Activated CD8-positive, alpha-beta T cell treated with anti-CD3 and anti-CD28 coated beads for 36 hours (primary cell): ENCODE results near the gene SEC61B. TPM values are rescaled to one million over a fixed set of nuclear protein-coding genes. Genes with fewer than 3 reads are reported as not detected.

Experiments
- ATAC-seq: fragments of 200-7000 bp; cut with Tn5 transposase; one replicate; pipeline ENCODE4 v1.10.0; 2021; ENCODE audit warnings: mild to moderate bottlenecking, moderate library complexity
- CTCF ChIA-PET: fragments of 350-600 bp; sonication (Branson Sonifier 250); formaldehyde crosslinking; loops from one replicate; lab custom pipeline; 2021; ENCODE audit warnings: antibody characterized with exemption; lab: Charles Lee
- POLR2A ChIA-PET: fragments of 350-600 bp; sonication (Branson Sonifier 250); formaldehyde crosslinking; loops from one replicate; lab custom pipeline; 2021; ENCODE audit warnings: antibody characterized with exemption; lab: Charles Lee
- DNase-seq: peaks from one replicate; pipeline ENCODE4 v3.0.0-alpha.2; 2020
- H3K27ac Mint-ChIP-seq: one replicate; pipeline ENCODE4 v1.8.0; 2021; ENCODE audit warnings: mild to moderate bottlenecking, mixed read lengths
- H3K27me3 Mint-ChIP-seq: one replicate; pipeline ENCODE4 v1.8.0; 2021; ENCODE audit warnings: mixed read lengths
- H3K36me3 Mint-ChIP-seq: one replicate; pipeline ENCODE4 v1.8.0; 2021; ENCODE audit warnings: low read depth, mixed read lengths
- H3K4me1 Mint-ChIP-seq: one replicate; pipeline ENCODE4 v1.8.0; 2021; ENCODE audit warnings: low read depth, mixed read lengths
- H3K4me3 Mint-ChIP-seq: one replicate; pipeline ENCODE4 v1.8.0; 2021; ENCODE audit warnings: mild to moderate bottlenecking, moderate library complexity, mixed read lengths
- H3K9me3 Mint-ChIP-seq: one replicate; pipeline ENCODE4 v1.8.0; 2021; ENCODE audit warnings: mixed read lengths
- intact Hi-C: fragments of 100-400 bp; cut with micrococcal nuclease; formaldehyde crosslinking; loops from one replicate; pipeline ENCODE4 v1.10.0; 2022
- total RNA-seq, 2 experiments: library from RNA; stranded (reverse); gene quantifications; one replicate each; pipeline ENCODE4 v1.2.3, GENCODE V29; 2021
- TF ChIP-seq, protein P1 (sequence below): fragments of 200-600 bp; IDR thresholded peaks from one replicate; pipeline ENCODE4 v1.8.0; 2022; ENCODE audit warnings: antibody characterized with exemption, mild to moderate bottlenecking

The SEC61B gene
- total RNA-seq, result 100 to 1,000 TPM; 140 to 149 TPM

DNA sequence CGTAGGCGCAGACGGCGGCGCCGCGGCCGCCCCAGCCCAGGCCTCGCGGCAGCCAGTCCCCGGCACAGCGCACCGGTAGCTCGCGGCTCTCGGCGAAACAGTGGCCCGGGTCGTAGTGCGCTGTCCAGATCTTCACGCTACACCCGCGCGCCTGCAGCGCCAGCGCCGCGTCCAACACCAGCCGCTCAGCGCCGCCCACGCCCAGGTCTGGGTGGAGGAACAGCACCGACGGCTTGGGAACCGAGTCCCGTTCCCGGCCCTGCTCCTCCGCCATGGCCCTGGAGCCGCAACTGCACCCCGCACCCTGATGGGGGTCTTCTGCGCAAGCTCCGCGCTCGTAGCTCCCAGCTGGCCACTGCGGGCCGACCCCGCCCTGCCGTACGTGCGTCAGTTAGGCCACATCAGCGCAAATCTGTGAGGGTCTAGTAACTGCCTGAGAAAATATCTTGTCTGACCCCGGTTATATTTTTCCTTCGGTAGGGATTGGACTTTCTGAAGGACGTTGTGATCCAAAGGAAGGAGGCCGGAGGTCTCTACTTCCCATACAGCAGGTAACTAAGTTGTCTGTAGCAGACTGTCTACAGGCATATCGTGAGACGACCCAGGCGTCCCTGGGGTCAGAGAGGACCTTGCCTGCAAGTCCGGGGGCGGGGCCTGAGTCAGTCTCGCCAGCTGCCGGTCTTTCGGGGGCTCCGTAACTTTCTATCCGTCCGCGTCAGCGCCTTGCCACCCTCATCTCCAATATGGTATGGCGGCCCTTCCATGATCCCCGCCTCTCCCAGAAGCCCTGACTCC is at the start of gene SEC61B, which contains the start of gene ALG2:
Gene SEC61B, plus strand, starts transcription at position 662 of the 795 bp plus-strand sequence. Its CDS starts 82 bp downstream, at position 744.
Gene ALG2, minus strand, starts transcription at position 322 of the 795 bp plus-strand sequence. Its CDS starts 48 bp downstream, at position 274.
- TF ChIP-seq, protein P1, sequence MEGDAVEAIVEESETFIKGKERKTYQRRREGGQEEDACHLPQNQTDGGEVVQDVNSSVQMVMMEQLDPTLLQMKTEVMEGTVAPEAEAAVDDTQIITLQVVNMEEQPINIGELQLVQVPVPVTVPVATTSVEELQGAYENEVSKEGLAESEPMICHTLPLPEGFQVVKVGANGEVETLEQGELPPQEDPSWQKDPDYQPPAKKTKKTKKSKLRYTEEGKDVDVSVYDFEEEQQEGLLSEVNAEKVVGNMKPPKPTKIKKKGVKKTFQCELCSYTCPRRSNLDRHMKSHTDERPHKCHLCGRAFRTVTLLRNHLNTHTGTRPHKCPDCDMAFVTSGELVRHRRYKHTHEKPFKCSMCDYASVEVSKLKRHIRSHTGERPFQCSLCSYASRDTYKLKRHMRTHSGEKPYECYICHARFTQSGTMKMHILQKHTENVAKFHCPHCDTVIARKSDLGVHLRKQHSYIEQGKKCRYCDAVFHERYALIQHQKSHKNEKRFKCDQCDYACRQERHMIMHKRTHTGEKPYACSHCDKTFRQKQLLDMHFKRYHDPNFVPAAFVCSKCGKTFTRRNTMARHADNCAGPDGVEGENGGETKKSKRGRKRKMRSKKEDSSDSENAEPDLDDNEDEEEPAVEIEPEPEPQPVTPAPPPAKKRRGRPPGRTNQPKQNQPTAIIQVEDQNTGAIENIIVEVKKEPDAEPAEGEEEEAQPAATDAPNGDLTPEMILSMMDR, result no peak
- ChIA-PET POLR2A (interaction anchor here (0.6 to 2.2 kb wide), 15 partner anchors 10 to 685 kb away, joined by 3 to 10 read pairs (median 3); no protein-coding TSS in a partner anchor), CTCF (interaction anchor here (0.6 to 5.8 kb wide), 8 partner anchors 10 to 81 kb away, joined by 3 to 72 read pairs (median 4); no protein-coding TSS in a partner anchor)
- Mint-ChIP-seq H3K4me1 (peaks cover 65% of the 10 kb centered on the region), H3K4me3 (peak within 1 kb of the TSS; percentile 99), H3K36me3 (peaks cover 59% of the 10 kb centered on the region), H3K9me3 (no peaks in the 10 kb centered on the region), H3K27ac (peak within 1 kb of the TSS; percentile 100), H3K27me3 (no peaks in the 10 kb centered on the region)
- ATAC-seq, result peak; percentile 93
- peak; percentile 98 for DNase-seq
- intact Hi-C loops, result loop anchor here (5.0 kb wide), 1 partner anchor 40 kb away; no protein-coding TSS in a partner anchor

DNA sequence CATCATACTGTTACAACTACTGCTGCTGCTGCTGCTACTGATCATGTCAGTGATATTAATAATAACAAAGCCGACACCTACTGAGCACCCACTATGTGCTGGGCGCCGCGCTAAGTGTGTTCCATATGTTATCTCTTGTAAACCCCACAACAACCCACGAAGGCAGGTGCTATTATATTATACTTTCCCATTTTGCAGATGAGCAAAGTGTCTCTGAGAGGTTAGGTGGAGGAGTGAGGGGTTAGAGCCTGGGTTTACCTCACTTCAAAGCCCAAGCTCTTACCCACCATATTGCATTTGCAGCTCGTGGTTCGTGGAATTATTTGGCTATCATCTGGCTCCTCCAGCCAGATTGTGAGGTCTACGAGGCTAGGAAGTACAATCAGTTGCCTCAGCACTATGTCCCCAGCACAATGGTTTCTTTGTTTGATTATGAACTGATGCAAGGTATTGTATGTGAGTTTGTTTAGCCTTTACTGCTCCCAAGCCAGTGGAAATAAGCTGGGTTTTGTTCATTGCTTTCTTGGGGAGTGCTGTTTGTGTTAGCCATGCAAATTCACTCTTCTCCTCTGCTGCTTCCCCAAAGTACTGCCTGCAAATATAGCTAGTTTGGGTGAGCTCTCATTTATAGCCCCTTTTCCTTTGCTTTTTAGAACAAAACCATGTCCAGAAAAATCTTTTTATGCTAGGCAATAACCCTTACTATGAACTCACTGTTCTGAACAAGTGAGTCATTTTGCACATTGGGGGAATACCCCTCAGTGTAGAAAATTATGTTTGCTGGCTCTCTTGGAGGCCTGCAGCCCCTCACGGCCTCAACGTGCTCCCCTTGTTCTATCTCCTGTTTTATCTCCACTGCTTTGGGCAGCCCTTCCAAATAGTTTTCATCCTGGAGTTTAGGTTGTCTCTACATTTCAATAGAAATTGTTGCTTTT is 48.2 kb upstream of the SEC61B start:
- POLR2A ChIA-PET, result interaction anchor here (1.3 to 2.5 kb wide), 2 partner anchors 8 to 9 kb away, joined by 4 to 10 read pairs; no protein-coding TSS in a partner anchor
- Mint-ChIP-seq H3K4me1 (peaks cover 30% of the 10 kb centered on the region), H3K9me3 (no peaks in the 10 kb centered on the region), H3K27me3 (no peaks in the 10 kb centered on the region), H3K27ac (peak overlapping the region; percentile 50), H3K4me3 (no peak overlapping the region), H3K36me3 (no peaks in the 10 kb centered on the region)
- DNase-seq (peak; percentile 32), ATAC-seq (peak; percentile 83)
- CTCF ChIA-PET, result interaction anchor here (1.2 to 5.4 kb wide), 5 partner anchors 10 to 843 kb away, joined by 3 to 40 read pairs (median 4); no protein-coding TSS in a partner anchor
- TF ChIP-seq, protein P1, result no peak
- intact Hi-C loops, result no loop called here

DNA sequence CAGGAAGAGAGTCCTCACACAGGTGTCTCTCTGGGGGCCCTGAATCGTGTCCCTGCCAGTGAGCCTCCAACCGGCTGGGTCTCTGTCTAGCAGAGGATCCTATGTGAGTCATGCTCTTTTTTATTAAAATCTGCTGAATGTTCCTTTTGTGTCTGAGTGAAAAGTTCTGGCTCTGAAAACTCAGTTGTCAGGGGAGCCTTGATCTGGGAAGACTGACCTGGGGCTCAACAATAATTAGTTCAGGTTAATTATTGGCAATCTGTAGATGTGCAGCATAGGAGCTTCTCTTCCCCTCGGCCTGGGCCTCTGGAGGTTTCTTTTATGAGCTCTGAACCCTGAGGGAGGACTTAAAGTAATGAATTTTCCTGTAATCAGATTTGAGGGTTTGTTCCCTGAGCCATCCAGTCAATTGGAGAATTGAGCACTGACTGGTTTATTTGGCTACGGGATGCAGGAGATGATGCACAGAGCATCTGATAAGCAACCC is 45.5 kb upstream of the SEC61B start:
- POLR2A ChIA-PET, result no interaction called here
- no peaks in the 10 kb centered on the region for H3K9me3 Mint-ChIP-seq
- CTCF ChIA-PET, result interaction anchor here (1.0 to 5.4 kb wide), 5 partner anchors 9 to 570 kb away, joined by 3 to 40 read pairs (median 5); no protein-coding TSS in a partner anchor
- TF ChIP-seq, protein P1, result no peak
- H3K27me3 Mint-ChIP-seq, result no peaks in the 10 kb centered on the region
- H3K27ac Mint-ChIP-seq, result no peak overlapping the region
- intact Hi-C loops, result no loop called here
- H3K36me3 Mint-ChIP-seq, result no peaks in the 10 kb centered on the region
- H3K4me3 Mint-ChIP-seq, result no peak overlapping the region
- ATAC-seq, result no peak
- no peak for DNase-seq
- peaks cover 55% of the 10 kb centered on the region for H3K4me1 Mint-ChIP-seq

DNA sequence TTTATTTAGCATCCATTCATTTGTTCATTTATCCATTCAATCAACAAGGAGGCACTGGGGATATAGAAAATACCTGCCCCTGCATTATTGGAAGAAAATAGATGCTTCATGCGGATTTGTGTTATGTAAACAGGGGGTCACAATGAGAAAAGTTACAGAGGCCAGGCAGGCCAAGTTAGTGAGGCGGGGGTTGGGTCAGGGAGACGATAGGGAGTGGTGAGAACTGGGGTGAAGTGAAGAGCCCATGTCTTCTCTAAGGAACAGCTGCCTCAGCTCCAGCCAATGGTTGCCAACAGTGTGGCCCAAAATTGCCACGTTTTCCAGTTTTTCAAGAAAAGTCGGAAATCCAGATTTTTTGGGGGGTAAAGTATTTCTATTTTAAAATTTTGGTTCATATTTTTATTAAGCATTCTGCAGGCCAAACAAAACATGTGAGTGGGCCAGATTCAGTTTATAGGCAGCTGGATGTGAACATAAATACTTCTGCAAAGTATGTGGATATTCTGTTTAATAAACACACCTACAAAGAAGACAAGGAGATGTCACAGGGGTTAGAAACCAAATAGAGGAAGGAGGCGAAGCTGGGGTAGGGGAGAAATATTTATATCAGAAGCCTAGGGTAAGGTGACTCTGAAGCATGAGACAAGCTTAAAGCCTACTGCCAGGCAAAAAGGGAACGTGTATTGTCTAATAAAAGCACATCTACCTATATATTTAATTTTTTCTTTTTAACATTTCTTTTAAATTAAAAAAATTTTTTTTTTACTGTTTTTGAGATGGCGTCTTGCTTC is 44.3 kb upstream of the SEC61B start:
- ChIA-PET POLR2A (interaction anchor here (1.1 kb wide), 1 partner anchor 17 kb away, joined by 3 read pairs; no protein-coding TSS in a partner anchor), CTCF (interaction anchor here (1.0 to 1.9 kb wide), 4 partner anchors 11 to 54 kb away, joined by 3 to 6 read pairs (median 4); no protein-coding TSS in a partner anchor)
- Mint-ChIP-seq H3K4me3 (no peak overlapping the region), H3K27ac (no peak overlapping the region), H3K4me1 (peaks cover 66% of the 10 kb centered on the region), H3K36me3 (no peaks in the 10 kb centered on the region), H3K9me3 (no peaks in the 10 kb centered on the region), H3K27me3 (no peaks in the 10 kb centered on the region)
- DNase-seq (no peak), ATAC-seq (no peak)
- intact Hi-C loops, result no loop called here
- TF ChIP-seq, protein P1, result no peak
